Peyer's patch (tissue), 4 donors: ENCODE measurements around the gene TMLHE. TPM values are rescaled to one million over a fixed set of nuclear protein-coding genes. Genes with fewer than 3 reads are reported as not detected.
"Not testable (repeated sequence)": the region's sequence is repeated elsewhere in the genome, so short reads cannot be mapped to it uniquely, and the experiment has no call there.

Source experiments
- DNase-seq, 3 donors: peaks; one replicate each; pipeline ENCODE4 v3.0.0-alpha.2; 2017 to 2019
- H3K27ac ChIP-seq, 4 donors: fragments of 200-600 bp; sonication (generic); one replicate each; pipeline ENCODE4 v1.5.1; 2016 to 2019
- H3K27me3 ChIP-seq, 2 donors: fragments of 200-600 bp; sonication (generic); one replicate each; pipeline ENCODE4 v1.5.1; 2019
- H3K36me3 ChIP-seq, 3 donors: fragments of 200-600 bp; sonication (generic); one replicate each; pipeline ENCODE4 v1.5.1; 2016 to 2019
- H3K4me1 ChIP-seq, 4 donors: fragments of 200-600 bp; sonication (generic); one replicate each; pipeline ENCODE4 v1.5.1; 2016 to 2019
- H3K4me3 ChIP-seq, 4 donors: fragments of 200-600 bp; sonication (generic); 1 replicate in 3 of 4; 2 replicates in 1 of 4; pipeline ENCODE4 v1.5.1; 2016 to 2019; ENCODE audit warnings: mild to moderate bottlenecking in 1 of 4
- H3K9me3 ChIP-seq, 4 donors: fragments of 200-600 bp; sonication (generic); one replicate each; pipeline ENCODE4 v1.5.1; 2016 to 2019; ENCODE audit warnings: mild to moderate bottlenecking in 1 of 4
- POLR2A ChIP-seq, 2 donors: fragments of 450-650 bp; IDR thresholded peaks; one replicate each; pipeline ENCODE4 v1.5.1; 2017; ENCODE audit warnings: antibody characterized with exemption in 2 of 2, mild to moderate bottlenecking in 2 of 2, moderate library complexity in 2 of 2
- total RNA-seq, 4 donors: library from RNA; depleted of rRNA; stranded (reverse); fragments of >200 nt; gene quantifications; one replicate each; pipeline ENCODE4 v1.1.0, GENCODE V29; 2016
- TF ChIP-seq, protein P1 (sequence below), 6 experiments: fragments of 450-650 bp in 4 of 6; fragments of 200-600 bp in 2 of 6; sonication (generic) in 1 of 6; IDR thresholded peaks; one replicate each; pipeline ENCODE4 v1.5.1; 2017 to 2019; ENCODE audit warnings: antibody characterized with exemption in 6 of 6, mild to moderate bottlenecking in 3 of 6, moderate library complexity in 1 of 6

Gene TMLHE
- total RNA-seq, 4 donors from 2014 or later, result 12.4 to 31.1 (median 18.5) TPM

DNA sequence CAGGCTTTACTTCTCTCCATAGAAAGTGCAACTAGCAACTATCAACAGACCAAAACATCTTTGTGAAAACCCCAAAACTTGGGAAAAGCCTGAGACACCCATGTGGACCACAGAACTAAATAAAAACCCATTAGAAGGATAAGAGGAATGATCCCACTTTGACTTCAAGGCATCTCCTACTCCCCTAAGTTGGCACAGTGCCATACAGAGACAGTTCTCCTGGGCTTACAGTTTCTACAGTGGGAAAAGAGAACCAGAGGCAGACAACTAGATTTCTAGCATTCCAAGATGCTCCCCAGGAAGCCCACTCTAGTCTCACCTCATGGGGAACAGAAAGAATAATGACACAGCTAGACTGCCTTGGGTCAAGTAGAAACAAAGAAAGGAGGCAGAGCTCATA, 20.4 kb downstream of the TMLHE start:
- Histone ChIP-seq H3K27me3 (no peaks in the 10 kb centered on the region), H3K4me3 (no peak overlapping the region), H3K4me1 (no peaks in the 10 kb centered on the region), H3K27ac (no peak overlapping the region), H3K36me3 (no peaks in the 10 kb centered on the region), H3K9me3 (no peaks in the 10 kb centered on the region)
- TF ChIP-seq, protein P1, sequence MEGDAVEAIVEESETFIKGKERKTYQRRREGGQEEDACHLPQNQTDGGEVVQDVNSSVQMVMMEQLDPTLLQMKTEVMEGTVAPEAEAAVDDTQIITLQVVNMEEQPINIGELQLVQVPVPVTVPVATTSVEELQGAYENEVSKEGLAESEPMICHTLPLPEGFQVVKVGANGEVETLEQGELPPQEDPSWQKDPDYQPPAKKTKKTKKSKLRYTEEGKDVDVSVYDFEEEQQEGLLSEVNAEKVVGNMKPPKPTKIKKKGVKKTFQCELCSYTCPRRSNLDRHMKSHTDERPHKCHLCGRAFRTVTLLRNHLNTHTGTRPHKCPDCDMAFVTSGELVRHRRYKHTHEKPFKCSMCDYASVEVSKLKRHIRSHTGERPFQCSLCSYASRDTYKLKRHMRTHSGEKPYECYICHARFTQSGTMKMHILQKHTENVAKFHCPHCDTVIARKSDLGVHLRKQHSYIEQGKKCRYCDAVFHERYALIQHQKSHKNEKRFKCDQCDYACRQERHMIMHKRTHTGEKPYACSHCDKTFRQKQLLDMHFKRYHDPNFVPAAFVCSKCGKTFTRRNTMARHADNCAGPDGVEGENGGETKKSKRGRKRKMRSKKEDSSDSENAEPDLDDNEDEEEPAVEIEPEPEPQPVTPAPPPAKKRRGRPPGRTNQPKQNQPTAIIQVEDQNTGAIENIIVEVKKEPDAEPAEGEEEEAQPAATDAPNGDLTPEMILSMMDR (IDR thresholded peaks at IDR 0.05), result no peak
- TF ChIP-seq POLR2A (IDR thresholded peaks at IDR 0.05), result no peak
- no peak for DNase-seq

DNA sequence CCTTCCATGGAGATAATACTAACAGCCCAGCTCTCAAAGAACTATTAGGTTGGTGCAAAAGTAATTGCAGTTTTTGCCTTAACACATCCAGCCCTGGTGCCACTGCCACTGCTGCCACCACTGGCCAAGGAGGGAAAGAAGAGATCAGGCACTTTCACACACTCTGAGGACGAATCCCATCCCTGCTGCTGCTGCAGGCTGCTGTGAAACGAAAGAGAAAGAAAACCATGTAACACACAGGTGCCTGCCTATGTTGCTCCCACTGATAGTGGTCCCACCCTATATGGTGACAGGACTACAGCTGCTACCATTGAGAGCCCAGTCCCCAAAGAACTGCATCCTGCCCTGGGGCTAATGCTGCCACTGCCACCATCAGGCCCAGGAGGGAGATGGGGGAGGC, 35.1 kb downstream of the TMLHE start:
- H3K36me3 ChIP-seq, result no peaks in the 10 kb centered on the region
- H3K4me1 ChIP-seq, result no peaks in the 10 kb centered on the region
- no peak overlapping the region for H3K4me3 ChIP-seq
- H3K9me3 ChIP-seq, result no peaks in the 10 kb centered on the region
- no peak for TF ChIP-seq POLR2A (IDR thresholded peaks at IDR 0.05)
- TF ChIP-seq, protein P1 (IDR thresholded peaks at IDR 0.05), result no peak
- H3K27ac ChIP-seq, result no peak overlapping the region
- DNase-seq, result no peak
- H3K27me3 ChIP-seq, result no peaks in the 10 kb centered on the region

DNA sequence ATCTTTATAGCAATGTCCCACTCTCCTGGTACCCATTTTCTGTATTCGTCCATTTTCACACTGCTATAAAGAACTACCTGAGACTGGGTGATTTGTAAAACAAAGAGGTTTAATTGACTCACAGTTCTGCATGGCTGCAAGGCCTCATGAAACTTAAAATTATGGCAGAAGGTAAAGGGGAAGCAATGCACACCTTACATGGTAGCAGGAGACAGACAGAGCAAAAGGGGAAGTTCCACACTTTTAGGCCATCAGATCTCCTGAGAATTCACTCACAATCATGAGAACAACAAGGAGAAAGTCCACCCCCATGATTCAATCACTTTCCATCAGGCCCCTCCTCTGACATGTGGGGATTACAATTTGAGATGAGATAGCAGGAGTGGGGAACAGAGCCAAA, 49.7 kb downstream of the TMLHE start:
- no peak for DNase-seq
- no peaks in the 10 kb centered on the region for H3K36me3 ChIP-seq
- no peaks in the 10 kb centered on the region for H3K9me3 ChIP-seq
- TF ChIP-seq, protein P1 (IDR thresholded peaks at IDR 0.05), result no peak
- no peak for TF ChIP-seq POLR2A (IDR thresholded peaks at IDR 0.05)
- H3K4me3 ChIP-seq, result no peak overlapping the region
- no peaks in the 10 kb centered on the region for H3K27me3 ChIP-seq
- H3K4me1 ChIP-seq, result no peaks in the 10 kb centered on the region
- no peak overlapping the region for H3K27ac ChIP-seq

DNA sequence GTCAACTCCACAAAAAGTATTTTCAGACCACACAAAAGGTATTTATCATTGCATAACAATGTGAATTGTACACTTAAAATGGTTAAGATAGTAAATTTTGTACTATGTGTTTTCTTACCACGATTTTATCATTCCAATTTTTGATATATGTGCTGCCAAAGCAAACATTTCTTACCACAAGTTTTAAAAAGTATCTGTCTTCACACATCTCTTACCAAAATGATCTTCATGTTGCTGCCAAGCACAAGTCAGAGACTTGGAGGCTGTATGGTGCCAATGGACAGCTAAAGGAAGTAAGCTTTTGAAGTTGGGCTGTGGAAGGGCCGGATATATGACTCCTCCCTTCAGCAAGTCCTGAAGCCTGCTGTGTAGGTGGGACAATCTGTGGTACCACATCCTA, 67.9 kb downstream of the TMLHE start:
- peaks cover 0 to 16% (median 0%) of the 10 kb centered on the region in 3 donors for H3K36me3 ChIP-seq
- no peak overlapping the region for H3K27ac ChIP-seq
- H3K4me3 ChIP-seq, result no peak overlapping the region
- no peaks in the 10 kb centered on the region for H3K9me3 ChIP-seq
- H3K27me3 ChIP-seq, result no peaks in the 10 kb centered on the region
- no peaks in the 10 kb centered on the region for H3K4me1 ChIP-seq
- DNase-seq, result no peak
- TF ChIP-seq POLR2A (IDR thresholded peaks at IDR 0.05), result no peak
- TF ChIP-seq, protein P1 (IDR thresholded peaks at IDR 0.05), result no peak

DNA sequence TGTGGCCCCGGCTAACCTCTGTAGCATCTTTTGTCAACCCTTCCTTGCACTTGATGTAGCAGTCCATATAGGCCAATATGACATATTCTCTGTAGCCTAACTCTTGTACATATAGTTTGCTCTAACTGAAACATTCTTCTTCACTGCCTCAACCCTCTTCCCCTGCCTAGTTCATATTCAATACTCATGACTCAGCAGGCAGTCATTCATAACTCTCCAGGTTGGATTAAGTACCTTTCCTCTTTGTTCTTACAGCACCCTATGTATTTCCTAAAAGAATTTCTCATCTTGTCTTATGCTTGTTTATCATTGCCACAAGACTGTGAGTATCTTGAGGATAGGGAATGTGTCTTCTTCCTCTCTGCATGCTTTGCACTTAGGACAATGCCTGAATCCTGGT, 76.9 kb downstream of the TMLHE start:
- H3K27ac ChIP-seq, result no peak overlapping the region
- DNase-seq, result no peak
- TF ChIP-seq POLR2A (IDR thresholded peaks at IDR 0.05), result no peak
- TF ChIP-seq, protein P1 (IDR thresholded peaks at IDR 0.05), result no peak
- H3K27me3 ChIP-seq, result no peaks in the 10 kb centered on the region
- no peaks in the 10 kb centered on the region for H3K4me1 ChIP-seq
- H3K4me3 ChIP-seq, result no peak overlapping the region
- no peaks in the 10 kb centered on the region for H3K9me3 ChIP-seq
- no peaks in the 10 kb centered on the region for H3K36me3 ChIP-seq

DNA sequence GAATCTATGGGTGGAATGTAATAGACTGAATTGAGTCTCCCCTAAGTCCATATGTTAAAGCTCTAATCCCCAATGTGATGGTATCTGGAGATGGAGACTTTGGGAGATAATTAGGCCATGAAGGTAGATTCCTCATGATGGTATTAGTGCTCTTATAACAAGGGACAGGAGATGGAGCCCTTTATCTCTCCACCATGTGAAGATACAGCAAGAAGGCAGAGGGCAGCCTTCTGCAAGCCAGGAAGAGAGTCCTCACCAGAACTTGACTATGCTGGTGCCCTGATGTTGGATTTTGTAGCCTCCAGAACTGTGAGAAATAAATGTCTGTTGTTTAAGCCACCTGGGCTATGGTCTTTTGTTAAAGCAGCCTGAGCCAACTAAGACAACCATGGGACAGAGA, 78.0 kb downstream of the TMLHE start:
- no peak overlapping the region for H3K4me3 ChIP-seq
- TF ChIP-seq, protein P1 (IDR thresholded peaks at IDR 0.05), result no peak
- no peak for TF ChIP-seq POLR2A (IDR thresholded peaks at IDR 0.05)
- no peak for DNase-seq
- no peaks in the 10 kb centered on the region for H3K9me3 ChIP-seq
- H3K27me3 ChIP-seq, result no peaks in the 10 kb centered on the region
- H3K36me3 ChIP-seq, result no peaks in the 10 kb centered on the region
- no peak overlapping the region for H3K27ac ChIP-seq
- H3K4me1 ChIP-seq, result no peaks in the 10 kb centered on the region

DNA sequence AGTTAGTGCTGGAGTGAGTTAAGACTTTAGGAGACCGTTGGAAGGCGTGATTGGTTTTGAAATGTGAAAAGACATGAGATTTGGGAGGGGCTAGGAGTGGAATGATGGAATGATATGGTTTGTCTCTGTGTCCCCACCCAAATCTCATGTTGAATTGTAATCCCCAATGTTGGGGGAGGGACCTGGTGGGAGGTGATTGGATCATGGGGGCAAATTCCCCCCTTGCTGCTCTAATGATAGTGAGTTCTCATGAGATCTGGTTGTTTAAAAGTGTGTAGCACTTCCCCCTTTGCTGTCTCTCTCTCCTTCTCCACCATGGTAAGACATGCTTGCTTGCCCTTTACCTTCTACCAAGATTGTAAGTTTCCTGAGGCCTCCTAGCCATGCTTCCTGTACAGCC, 85.7 kb downstream of the TMLHE start:
- not testable (repeated sequence) for H3K4me3 ChIP-seq, H3K36me3 ChIP-seq, H3K27ac ChIP-seq, DNase-seq, H3K27me3 ChIP-seq, H3K4me1 ChIP-seq
- peaks cover 0 to 11% (median 4%) of the 10 kb centered on the region in 4 donors for H3K9me3 ChIP-seq
